Activated naive CD4-positive, alpha-beta T cell (primary cell): ENCODE measurements around the gene ONECUT1.

ENCODE experiments used
- DNase-seq, 4 experiments: peaks; one replicate each; lab custom pipeline; 2025; lab: John Stamatoyannopoulos, UW

Gene ONECUT1

GRCh38 chr15:52731732-52732470 lies 58.2 kb downstream of the ONECUT1 start:
- no peak for DNase-seq

- DNase-seq: no peak
These were observed 59.1 kb downstream of the ONECUT1 start for GRCh38 chr15:52731004-52731403.

DNA sequence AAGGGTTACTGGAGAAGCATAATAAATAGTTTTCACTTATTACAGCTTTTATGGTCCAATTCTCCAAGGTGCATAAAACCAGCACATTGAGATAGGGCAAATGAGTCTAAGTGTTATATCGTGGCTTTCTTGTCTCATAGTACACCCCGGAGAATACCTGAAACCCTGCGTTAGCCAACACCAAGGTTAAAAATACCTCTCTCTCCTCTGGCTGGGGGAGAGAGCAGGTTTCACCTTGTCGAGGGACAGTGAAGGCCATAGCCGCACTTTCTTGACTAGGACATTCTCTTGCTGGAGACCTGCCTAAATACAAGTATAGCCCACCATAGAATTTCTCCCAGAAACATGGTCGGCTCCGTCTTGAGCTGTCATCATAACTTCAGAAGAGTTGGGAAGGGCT lies 59.5 kb downstream of the ONECUT1 start:
- no peak for DNase-seq

GRCh38 chr15:52730173-52730572 lies 60.0 kb downstream of the ONECUT1 start:
- DNase-seq: peak in 1 of 4 experiments; percentile 2

DNA sequence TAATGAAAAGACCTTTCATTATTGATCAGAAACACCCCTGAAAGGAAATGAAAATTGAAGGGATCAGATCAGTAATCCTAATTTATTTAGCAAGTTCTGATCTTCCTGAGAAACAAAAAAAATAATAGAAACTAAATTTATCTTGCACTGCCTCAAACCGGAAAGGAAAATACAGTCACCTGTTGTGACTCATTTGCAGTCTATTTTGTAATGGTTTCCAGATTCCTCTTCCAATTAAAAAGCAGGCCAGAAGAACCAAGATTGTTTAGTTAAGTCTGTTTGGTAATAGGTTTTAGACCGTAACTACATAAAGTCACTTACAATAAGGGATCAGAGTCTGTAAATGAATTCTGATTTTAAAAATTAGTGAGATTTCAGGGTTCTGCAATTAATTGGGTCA lies 61.2 kb downstream of the ONECUT1 start:
- no peak for DNase-seq

GRCh38 chr15:52727815-52728214 lies 62.3 kb downstream of the ONECUT1 start:
- DNase-seq: no peak

GRCh38 chr15:52726195-52726594 lies 63.9 kb downstream of the ONECUT1 start:
- no peak for DNase-seq

GRCh38 chr15:52718551-52718950 lies 71.6 kb downstream of the ONECUT1 start:
- DNase-seq: no peak

DNA sequence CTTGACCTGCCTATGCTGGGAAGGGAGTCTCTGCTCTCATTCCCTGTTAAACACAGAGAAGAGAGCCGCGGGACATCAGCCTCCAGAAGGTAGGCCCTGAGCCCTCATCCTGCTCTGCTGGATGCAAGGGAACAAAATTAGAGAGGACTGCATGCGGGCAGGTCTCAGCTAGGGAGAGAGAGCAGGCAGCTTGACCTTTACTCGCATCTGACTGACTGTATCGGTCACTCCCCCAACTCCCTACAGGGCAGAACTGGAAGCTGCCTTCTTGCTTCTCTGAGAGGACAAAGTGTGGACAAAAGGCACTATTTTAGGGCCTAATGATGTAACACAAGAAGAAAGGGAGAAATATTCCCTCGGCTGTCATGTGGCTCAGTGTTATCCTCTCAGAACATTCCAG lies 72.2 kb downstream of the ONECUT1 start:
- DNase-seq: no peak

DNA sequence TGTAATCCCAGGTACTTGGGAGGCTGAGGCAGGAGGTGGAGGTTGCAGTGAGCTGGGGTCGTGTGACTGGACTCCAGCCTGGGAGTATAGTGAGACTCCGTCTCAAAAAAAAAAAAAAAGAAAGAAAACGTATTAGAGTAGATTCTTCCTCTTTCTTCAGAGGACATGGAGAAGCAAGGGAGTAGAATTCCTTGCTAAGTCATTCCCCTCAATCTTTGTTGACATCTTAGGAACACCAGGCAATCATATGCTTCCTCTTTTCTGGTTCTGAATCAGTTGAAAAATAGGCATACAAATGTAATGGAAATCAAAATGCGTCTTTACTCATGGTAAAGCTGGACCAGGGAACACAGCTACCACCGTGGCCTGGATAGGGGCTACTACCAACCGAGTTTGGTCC lies 72.7 kb downstream of the ONECUT1 start:
- DNase-seq: no peak

GRCh38 chr15:52716536-52716935 lies 73.6 kb downstream of the ONECUT1 start:
- no peak for DNase-seq

DNA sequence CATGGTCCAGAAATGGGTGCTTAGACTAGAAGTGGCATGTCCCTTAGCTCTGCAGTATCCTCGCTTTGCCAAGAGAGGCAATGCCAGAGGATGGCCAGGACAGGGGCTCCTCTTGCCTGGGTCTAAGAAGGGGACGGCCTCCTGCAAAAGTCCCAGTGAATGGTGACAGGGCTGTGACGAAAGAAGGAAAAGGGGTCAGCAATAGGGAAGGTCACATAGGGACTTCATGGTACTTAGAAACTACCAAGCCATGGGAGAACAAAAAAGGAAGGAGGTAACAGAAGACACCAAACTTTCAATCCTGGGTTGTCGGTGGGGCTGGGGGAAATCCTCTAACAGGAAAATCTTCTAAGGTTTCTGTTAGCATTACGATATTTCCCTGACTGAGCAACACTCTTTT lies 74.7 kb downstream of the ONECUT1 start:
- DNase-seq: no peak

- DNase-seq: no peak
These were observed 75.2 kb downstream of the ONECUT1 start for GRCh38 chr15:52714968-52715367.

- no peak for DNase-seq
These were observed 79.3 kb downstream of the ONECUT1 start for GRCh38 chr15:52710708-52711389.

DNA sequence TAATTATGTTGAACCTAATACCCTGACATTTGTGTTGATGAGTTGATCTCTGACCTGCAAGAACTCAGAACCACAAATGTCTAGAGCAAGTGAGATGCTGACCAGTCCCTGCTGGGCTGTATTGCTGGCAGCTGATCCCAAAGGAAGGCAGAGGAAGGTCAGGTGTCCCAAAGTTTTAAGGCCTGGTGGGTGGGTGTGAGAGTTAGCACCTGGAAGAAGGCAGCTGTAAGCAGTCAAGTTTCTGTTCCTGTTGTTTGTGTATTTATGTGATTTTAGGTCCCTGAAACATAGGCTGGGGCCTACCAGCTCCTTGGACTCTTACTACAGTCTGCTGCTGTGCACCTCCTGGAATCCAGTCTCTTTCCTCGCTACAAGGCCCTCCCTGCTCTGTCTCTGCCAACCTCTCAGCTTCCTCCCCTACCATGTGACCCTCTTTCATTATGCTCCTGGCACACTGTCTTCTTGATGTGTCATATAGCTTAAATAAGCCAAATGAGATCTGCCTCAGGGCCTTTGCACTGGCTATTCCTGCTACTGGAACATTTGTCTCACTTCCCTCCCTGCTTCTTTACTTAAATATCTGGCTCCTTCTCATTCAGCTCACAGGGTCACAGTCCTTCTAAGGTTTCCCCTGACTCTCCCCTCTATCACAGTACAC lies 80.0 kb downstream of the ONECUT1 start:
- no peak for DNase-seq

DNA sequence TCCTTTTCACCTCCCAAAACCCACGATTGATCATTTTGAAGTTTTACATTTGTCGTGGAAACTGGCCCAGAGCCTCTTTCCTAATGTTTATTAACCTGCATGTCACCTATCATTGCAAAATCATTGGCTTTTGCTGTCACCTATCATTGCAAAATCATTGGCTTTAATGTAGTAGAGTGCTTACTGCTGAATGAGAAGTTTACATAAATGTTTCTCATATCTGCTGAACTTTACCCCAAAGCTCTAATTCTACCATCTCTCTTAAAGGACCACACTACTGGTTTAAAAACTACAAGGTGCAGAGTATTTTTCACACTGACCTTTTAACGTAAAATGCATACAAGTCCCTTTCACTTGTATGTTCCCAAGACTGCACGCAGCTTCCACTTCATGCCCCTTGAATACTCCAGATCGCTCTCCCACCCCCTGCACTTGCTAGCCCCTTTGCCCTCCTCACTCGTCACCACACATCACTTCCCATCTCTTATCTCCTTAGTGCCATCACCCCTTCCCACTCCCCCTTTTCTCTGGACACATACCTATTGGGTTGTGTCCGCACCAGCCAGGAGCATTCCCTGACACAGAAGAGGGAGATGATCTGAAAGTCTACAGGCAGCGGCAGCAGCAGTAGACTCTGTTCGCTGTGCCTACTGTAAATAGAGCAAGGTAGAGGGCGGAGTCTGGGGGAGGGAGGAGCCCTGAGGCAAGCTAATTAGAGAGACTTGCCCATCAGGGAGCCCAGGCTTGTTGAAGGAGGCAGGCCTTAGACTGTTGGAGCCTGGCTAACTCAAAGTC lies 80.8 kb downstream of the ONECUT1 start:
- no peak for DNase-seq
